RPMI7951 (cell line): ENCODE measurements around the gene SYT1. TPM values are rescaled to one million over a fixed set of nuclear protein-coding genes. Genes with fewer than 3 reads are reported as not detected.

Source experiments
- DNase-seq: peaks from one replicate; pipeline ENCODE4 v3.0.0-alpha.2; 2012; ENCODE audit warnings: low read depth
- total RNA-seq: library from RNA; depleted of rRNA; stranded (reverse); fragments of >200 nt; shearing (Covaris generic); gene quantifications from 2 replicates; pipeline ENCODE4 v1.2.3, GENCODE V29; 2014

SYT1 gene
- total RNA-seq, 1 experiment from 2014 or later = 5.9 TPM

DNA sequence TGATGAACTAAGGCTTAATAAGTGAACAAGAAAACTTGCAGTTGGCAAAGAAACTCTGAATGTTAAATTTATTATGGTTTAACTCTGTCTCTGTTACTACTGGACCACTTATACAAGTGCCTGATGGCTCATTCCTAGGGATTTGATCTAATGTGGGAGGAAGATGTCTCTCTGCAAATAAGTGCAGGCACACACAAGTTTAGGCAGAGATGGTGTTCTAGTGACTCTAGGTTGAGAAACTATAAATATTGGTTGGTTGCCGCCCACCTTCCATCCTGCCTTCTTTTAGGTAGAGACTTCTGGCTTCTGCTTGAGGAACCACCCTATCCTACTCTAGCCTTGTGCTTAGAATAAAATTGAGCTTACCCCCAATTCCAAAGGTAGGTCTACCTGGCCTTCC is 570.0 kb downstream of the SYT1 start:
- DNase-seq = no peak

DNA sequence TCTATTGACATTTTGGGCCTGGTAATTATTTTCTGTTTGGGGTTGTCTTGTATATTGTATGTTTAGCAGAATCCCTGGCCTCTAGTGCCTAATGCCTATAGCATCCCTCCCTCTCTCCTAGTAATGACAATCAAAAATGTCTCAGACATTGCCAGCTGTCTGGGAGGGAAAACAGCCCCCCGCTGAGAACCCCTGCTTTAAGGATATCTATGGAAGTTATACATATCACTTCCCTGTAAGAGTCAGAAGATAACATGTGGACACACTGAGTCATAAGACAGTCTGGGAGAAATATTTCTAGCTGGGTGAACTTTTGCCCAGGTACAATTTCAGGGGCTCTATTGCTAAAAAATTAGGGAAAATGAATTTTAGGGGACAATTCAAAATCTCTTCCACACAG is 571.2 kb downstream of the SYT1 start:
- DNase-seq = no peak

DNA sequence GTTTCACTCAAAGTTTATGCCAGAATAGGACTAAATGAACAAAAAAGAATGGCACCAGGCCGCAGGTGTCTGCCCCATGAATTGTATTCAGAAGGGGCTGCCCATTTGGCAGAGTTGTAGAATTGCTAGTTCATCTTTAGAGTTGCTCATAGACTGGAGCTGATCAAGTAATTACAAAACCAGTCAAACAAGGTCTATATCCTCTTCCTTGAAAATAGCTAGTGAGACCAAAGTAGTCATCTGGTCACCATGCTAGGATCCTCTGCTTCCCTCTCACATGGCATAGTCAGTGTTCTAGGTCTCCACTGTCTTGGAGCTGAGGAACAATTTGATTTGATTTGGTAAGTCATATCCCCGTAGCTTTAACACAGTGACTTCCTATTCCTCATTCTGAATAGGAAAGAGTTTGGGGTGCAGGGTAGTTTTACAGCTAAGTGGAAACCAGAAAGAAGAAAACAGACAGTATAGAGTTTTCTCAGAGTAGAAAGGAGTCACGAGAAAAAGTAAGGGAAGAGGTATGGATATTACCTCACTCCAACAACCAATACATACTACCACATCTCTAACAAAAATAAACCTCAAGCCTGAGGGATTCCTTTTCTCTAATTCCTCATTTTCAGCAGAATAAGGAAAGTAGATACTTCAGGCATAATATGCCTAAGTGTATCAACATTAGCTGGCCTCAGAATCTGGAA is 574.1 kb downstream of the SYT1 start:
- no peak for DNase-seq

DNA sequence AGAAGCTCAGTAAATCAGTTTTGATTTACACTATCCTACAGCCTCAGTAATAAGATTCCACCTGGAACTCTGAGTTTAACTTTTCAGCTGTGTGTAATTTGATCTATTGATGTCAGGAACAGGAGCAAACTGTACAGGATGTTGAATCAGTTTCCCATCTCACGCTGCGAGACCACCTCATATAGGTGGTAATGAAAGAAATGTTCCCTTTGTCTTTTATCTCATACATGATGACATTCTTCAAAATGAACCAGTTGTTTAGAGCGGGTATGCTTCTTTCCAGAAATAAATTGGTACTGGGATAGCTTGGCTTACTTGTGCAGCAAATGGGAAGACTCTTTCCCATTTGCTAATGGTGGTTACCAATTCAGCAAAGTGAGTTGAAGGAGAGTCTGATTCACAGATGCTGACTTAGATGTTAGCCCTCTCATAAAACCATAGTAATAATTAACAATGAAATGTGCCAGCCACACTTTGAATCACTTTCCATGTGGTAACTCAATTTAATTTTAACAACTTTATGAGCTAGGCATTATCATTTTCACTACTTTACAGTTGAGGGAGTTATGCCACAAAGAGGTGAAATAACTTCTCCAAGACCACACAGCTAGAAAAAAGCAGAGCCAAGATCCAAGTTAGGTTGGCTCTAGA is 574.7 kb downstream of the SYT1 start:
- DNase-seq = no peak

DNA sequence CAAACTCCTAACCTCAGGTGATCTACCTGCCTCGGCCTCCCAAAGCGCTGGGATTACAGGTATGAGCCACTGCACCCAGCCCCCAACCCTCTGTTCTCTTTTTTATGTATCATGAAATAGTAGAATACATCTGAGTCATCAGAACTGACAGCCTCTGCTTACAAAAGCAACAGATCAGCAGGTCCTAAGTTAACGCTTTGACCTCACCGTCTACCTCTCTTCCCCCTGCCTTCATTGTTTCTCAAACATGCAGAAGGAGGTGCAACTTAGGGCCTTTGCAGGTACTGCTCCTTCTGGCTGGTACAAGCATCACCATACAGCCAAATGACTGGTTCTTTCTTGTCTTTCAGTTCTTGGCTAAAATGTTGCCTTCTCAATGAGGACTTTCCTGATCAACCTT is 577.0 kb downstream of the SYT1 start:
- DNase-seq = no peak

DNA sequence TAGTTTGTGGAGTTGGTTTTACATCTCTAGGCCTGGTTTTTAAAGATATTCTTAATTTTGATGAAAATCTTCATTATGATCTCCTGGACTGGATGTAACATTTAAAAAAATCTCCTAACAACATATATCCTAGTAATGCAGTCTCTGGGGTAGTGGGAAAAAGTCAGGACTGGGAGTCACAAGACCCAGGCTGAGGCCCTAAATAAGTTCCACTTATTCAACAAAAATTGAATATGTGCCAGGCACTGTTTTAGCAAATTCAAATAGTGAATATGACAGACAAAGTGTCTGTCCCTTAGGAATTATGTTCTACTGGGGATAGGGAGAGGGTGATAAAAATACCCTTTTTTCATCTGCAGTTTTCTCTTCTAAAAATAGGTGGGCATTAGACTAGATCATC is 577.8 kb downstream of the SYT1 start:
- no peak for DNase-seq

DNA sequence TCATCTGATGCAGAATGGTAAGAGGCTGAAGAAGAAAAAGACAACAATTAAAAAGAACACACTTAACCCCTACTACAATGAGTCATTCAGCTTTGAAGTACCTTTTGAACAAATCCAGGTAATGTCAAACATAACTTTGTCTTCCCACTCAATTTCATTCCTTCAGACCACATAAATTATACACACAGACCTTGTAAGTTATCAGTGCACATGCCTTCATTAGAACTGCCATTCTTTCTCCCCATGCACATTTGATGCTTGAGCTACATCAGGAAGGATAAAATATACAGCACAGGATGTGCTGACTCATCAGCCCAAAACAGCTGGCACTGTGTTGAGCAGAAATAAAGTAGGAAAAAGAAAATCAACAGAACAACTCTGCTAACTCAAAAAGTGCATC is 579.5 kb downstream of the SYT1 start:
- DNase-seq = peak; percentile 53

DNA sequence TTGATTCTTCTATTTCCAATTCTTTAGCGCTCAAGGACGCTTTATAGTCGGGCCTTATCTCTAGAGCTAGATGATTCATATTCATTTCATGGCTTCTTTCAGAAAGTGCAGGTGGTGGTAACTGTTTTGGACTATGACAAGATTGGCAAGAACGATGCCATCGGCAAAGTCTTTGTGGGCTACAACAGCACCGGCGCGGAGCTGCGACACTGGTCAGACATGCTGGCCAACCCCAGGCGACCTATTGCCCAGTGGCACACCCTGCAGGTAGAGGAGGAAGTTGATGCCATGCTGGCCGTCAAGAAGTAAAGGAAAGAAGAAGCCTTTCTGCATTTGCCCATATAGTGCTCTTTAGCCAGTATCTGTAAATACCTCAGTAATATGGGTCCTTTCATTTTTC is 584.2 kb downstream of the SYT1 start:
- no peak for DNase-seq

DNA sequence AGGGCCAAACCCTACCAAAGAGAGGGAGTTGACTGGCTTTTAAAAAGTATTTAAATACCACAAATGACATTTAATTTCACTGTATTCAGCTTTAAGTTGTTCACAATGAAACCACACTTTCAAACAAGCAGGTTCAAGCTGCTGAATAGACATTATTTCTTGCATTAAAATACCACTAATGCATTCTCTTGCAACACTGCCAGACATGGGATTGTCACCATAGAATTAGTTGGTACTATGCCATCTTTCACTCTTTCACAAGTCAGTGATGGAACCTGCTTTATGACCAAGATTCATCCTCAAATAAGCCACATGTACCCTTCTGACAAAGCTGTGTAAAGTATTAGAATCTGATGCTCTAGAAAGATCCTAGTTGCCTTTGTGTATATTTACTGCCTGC is 586.8 kb downstream of the SYT1 start:
- peak; percentile 14 for DNase-seq

DNA sequence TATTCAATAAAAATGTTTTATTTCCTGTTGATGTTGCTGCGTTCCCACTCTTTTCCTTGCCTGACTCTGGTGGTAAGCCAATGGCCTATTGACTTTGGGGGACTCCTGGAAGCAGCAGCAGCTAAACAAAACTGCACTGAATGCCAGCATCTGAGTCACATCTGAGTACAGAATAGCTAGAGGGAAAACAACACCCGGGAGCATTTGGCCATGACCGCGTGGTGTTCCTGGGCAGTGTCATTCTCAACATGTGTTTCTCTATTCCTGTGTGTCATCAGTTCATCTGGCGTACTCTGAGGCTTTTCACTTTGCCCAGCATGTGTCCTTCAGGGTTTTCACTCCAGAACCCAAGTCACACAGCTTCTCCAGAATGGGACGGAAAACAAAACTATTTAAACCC is 587.4 kb downstream of the SYT1 start:
- peak; percentile 96 for DNase-seq

DNA sequence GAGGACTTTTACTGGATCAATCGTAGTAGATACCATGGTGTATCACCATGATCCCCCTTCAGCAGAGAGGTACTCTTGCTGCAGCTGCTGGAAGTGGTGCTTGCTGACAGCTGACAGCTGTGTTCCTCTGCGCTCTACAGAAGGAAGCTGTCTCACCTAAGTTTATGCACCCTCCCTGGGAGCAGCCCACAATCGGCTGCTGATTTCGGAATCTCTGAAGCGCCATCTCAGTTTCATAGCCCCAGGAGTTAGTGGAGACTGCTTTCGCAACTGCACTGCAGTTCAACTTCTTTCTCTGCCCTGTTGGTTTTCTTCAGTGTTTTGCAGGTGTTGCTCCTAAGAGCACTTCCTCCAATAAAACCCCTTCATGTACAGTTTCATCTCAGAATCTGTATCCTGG is 588.3 kb downstream of the SYT1 start:
- DNase-seq = peak; percentile 63

DNA sequence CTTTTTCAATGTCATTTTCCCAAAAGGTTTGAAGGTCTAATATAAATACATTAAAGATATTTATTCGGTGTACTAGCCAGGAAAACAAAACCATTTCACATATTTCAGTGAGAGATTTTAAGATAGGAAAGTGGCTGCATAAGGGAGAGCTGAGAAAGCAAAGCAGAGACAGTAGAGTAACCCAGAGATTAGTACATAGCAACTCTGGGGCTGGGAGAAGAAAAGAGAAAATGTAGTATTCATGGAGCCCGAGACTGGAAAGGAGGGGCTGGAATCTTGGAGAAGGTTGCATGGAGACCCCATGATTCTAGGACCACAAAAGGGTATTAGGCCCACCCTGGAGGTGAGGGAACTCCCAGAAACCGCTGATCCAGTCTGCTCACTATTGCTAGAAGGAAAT is 589.2 kb downstream of the SYT1 start:
- DNase-seq = no peak

DNA sequence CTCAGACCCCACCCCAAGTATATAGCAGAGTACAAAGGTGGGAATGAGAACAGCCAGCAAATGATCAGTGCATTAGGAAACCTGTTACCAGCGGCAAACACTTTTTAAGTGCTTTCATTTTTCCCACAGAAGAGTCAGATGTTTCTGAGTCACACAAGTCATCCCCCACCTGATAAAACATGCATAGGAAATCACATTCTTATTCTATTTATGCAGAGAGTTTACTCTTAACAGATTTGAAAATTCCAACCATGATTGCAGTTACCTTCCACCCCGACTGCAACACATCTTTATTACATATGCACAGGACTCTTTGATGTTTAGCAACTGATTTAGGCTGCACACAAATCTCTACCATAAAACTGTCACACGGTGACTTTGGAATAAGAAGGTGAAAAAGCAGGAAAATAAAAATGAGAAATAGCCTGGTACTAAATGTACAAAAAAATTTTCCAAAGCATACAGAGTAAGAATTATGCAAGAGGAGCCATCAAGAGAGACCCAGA is 589.8 kb downstream of the SYT1 start:
- DNase-seq = peak; percentile 40

DNA sequence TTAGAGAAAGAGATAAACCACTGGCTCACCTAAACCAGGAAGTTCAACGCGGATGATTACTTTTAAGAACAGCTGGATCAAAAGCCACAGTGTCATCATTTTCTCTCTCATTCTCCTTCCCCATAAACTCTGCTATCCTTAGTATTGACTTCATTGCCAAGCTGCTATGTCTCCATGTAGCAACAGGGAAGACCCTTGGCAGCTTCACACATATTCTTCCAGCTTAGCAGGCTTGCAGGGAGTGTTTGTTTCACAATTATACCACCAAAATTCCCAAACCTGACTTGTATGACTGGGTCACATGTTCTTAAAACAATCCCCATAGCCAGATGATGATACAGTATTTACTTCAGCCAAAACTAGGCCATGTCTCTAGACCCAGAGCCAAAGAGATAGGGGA is 590.7 kb downstream of the SYT1 start:
- DNase-seq = no peak

DNA sequence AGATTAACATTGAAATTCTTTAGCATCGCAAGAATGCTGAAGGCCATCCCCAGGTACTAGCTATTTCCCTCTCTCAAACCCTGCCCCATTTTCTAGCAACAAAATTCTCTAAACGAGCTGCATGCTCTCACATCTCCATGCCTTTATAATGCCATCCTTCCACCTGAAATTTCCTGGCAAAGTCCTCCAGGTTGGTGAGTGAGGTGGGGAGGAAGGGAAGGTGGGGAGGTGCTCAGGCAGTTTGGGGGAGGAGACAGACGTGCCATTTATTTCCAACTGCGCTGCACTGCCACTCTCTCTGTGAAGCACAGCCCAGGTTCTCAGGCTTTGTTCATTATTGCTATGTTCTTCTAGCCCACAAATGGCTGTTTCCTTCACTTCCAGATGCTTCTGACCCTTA is 617.7 kb downstream of the SYT1 start:
- DNase-seq = no peak

DNA sequence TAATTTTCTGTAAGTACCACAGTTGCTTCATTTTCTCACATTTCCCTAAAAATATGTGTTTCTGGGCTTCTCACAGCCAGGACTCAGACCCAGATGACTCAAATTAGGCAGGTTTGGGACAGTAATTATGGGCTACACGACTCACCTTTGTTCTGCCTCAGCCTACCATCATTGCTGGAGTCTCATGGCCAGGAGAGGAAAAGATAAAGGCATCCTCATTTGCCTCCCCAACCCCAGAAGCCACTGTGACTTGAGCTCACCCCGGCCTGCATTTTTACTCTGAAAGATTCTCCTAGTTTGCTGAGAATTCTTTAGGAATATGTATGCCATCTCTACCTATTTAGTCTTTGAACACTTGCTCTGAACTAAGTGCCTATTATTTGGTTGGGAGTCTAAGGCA is 618.3 kb downstream of the SYT1 start:
- no peak for DNase-seq

DNA sequence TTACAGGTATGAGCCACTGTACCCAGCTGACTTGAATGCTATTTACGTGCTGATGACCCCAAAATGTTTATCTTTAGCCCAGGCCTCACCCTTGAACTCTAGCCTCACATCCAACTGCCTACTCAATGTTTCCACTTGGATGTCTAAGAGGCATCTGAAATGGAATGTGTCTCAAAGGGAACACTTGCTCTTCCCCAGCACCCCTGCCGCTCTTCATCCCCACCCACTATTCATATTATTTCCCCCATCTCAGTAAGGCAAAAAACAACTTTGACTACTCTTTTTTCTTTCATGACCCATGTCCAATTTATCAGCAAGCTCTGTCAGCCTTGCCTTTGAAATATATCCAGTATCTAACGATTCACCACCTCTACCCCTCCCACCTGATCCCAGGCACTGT is 621.6 kb downstream of the SYT1 start:
- DNase-seq = no peak

DNA sequence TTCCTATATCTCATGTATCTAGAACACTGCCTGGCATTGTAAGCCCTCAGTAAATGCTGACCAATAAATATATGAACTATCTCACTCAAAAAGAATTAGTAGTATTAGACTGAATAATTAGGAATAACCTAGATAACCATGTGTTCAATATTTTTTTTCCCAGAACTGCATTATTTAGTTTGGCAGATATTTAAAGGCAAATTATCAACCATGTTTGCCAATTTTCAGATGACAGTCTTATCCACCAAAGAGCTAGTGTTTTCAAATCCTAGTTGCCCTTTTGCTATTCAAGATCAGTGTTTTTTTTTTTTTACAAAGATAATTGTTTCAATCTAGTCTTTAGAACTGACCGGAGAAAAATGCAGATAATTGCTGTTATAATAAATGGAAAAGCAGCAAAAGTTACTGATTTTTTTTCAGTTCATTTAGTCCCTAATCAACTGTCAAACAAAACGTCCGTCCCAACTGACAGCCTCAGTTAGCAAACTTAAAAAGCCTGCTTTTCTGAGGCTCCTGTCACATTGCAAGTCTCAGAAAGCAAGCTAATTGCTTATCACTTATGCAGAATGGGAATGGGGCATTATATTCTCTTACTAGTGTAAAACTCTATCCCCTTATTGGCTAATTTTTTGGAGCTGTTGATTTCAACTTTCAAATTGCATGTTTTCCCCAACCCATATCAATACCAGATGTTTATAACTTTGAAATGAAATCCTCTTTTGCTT is 623.0 kb downstream of the SYT1 start:
- DNase-seq = no peak
